ENCODE measurements around the gene FARSB. TPM values are rescaled to one million over a fixed set of nuclear protein-coding genes. Genes with fewer than 3 reads are reported as not detected.

Gene FARSB
- total RNA-seq, 1 experiment from 2014 or later: 31.0 TPM

DNA sequence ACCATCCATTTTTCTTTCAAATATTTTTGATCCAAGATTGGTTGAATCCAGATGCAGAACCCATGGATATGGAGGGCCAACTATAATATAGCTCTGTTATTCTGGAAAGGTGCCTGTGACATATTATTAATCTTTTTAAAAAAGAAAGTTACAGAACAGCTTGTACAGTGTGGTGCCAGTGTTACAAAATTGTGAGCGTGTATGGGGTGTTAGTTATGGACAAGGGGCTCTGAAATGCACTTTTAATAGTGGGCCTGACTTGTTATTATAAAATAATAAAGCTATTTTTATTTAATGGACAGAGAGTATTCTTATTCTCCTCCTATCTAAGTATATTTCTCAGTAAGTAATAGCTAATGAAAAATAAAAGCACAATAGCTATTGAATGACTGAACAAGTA, 111.2 kb downstream of the FARSB start:
- Mint-ChIP-seq H3K27ac (no peak overlapping the region), H3K4me3 (no peak overlapping the region), H3K4me1 (peaks cover 25% of the 10 kb centered on the region), H3K36me3 (no peaks in the 10 kb centered on the region), H3K27me3 (ENCODE audit: low read depth) (peaks cover 3% of the 10 kb centered on the region; the same call in 1 of the 2 replicates), H3K9me3 (no peaks in the 10 kb centered on the region)
- no peak for DNase-seq (ENCODE audit: low spot score)
- CTCF ChIA-PET: no interaction called here
- POLR2A ChIA-PET: no interaction called here
- TF ChIP-seq EMX1 (CRISPR knock-in tag; IDR thresholded peaks at IDR 0.05): no peak
- no peak for TF ChIP-seq GTF2I (CRISPR knock-in tag; conservative IDR thresholded peaks at IDR 0.05)
- no peak for TF ChIP-seq ZNF671 (CRISPR knock-in tag; IDR thresholded peaks at IDR 0.05)
- TF ChIP-seq ZNF416 (CRISPR knock-in tag; IDR thresholded peaks at IDR 0.05): no peak
- TF ChIP-seq, protein P1, sequence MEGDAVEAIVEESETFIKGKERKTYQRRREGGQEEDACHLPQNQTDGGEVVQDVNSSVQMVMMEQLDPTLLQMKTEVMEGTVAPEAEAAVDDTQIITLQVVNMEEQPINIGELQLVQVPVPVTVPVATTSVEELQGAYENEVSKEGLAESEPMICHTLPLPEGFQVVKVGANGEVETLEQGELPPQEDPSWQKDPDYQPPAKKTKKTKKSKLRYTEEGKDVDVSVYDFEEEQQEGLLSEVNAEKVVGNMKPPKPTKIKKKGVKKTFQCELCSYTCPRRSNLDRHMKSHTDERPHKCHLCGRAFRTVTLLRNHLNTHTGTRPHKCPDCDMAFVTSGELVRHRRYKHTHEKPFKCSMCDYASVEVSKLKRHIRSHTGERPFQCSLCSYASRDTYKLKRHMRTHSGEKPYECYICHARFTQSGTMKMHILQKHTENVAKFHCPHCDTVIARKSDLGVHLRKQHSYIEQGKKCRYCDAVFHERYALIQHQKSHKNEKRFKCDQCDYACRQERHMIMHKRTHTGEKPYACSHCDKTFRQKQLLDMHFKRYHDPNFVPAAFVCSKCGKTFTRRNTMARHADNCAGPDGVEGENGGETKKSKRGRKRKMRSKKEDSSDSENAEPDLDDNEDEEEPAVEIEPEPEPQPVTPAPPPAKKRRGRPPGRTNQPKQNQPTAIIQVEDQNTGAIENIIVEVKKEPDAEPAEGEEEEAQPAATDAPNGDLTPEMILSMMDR (IDR thresholded peaks at IDR 0.05): no peak
- TF ChIP-seq CBFB (CRISPR knock-in tag; IDR thresholded peaks at IDR 0.05; ENCODE audit: low read depth): no peak
- TF ChIP-seq OVOL2 (CRISPR knock-in tag; IDR thresholded peaks at IDR 0.05; ENCODE audit: borderline replicate concordance): no peak
- TF ChIP-seq CREM (CRISPR knock-in tag; IDR thresholded peaks at IDR 0.05): no peak
- no peak for TF ChIP-seq FOXJ3 (CRISPR knock-in tag; IDR thresholded peaks at IDR 0.05; ENCODE audit: borderline replicate concordance)
- no peak for TF ChIP-seq ESRRA (CRISPR knock-in tag; IDR thresholded peaks at IDR 0.05; ENCODE audit: borderline replicate concordance)
- no peak for TF ChIP-seq ZNF219 (CRISPR knock-in tag; IDR thresholded peaks at IDR 0.05; ENCODE audit: borderline replicate concordance)
- no peak for TF ChIP-seq ATF6 (CRISPR knock-in tag; IDR thresholded peaks at IDR 0.05)
- no peak for TF ChIP-seq ETV6 (CRISPR knock-in tag; IDR thresholded peaks at IDR 0.05)
- no peak for TF ChIP-seq ATF2 (CRISPR knock-in tag; IDR thresholded peaks at IDR 0.05; ENCODE audit: borderline replicate concordance, low read depth)
- no peak for TF ChIP-seq E2F5 (CRISPR knock-in tag; IDR thresholded peaks at IDR 0.05)
- TF ChIP-seq IRF2 (CRISPR knock-in tag; IDR thresholded peaks at IDR 0.05; ENCODE audit: borderline replicate concordance, low read depth): no peak
- TF ChIP-seq TP53 (CRISPR knock-in tag; IDR thresholded peaks at IDR 0.05): no peak
- no peak for ATAC-seq

DNA sequence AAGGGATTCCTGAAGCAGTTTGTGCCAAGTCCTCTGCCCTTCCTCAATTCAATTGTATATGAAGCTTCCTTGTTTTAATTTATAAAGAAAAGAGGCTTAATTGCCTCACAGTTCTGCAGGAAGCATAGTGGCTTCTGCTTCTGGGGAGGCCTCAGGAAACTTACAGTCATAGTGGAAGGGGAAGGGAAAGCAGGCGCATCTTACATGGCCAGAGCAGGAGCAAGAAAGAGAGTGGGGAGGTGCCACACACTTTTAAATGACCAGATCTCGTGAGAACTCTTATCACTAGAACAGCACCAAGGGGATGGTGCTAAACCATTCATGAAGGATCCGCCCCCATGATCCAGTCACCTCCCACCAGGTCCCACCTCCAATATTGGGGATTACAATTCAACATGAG, 117.4 kb downstream of the FARSB start:
- DNase-seq (ENCODE audit: low spot score) (no peak), ATAC-seq (no peak)
- peaks cover 3% of the 10 kb centered on the region; the same call in 1 of the 2 replicates for H3K27me3 Mint-ChIP-seq (ENCODE audit: low read depth)
- H3K9me3 Mint-ChIP-seq: peaks cover 17% of the 10 kb centered on the region
- CTCF ChIA-PET: no interaction called here
- POLR2A ChIA-PET: no interaction called here
- no peak overlapping the region for H3K4me3 Mint-ChIP-seq
- H3K36me3 Mint-ChIP-seq: no peaks in the 10 kb centered on the region; the same call in 1 of the 2 replicates
- no peak overlapping the region for H3K27ac Mint-ChIP-seq
- H3K4me1 Mint-ChIP-seq: no peaks in the 10 kb centered on the region
- TF ChIP-seq ZNF423 (CRISPR knock-in tag; IDR thresholded peaks at IDR 0.05) (no peak), ELF4 (CRISPR knock-in tag; IDR thresholded peaks at IDR 0.05; ENCODE audit: low read depth) (no peak), ESRRA (CRISPR knock-in tag; IDR thresholded peaks at IDR 0.05; ENCODE audit: borderline replicate concordance) (no peak), AFF4 (CRISPR knock-in tag; IDR thresholded peaks at IDR 0.05; ENCODE audit: borderline replicate concordance) (no peak), SMAD4 (CRISPR knock-in tag; IDR thresholded peaks at IDR 0.05) (no peak), GTF2I (CRISPR knock-in tag; conservative IDR thresholded peaks at IDR 0.05) (no peak)
- TF ChIP-seq, protein P1 (IDR thresholded peaks at IDR 0.05): no peak
